ENCODE results near the gene LRRK2.

DNA sequence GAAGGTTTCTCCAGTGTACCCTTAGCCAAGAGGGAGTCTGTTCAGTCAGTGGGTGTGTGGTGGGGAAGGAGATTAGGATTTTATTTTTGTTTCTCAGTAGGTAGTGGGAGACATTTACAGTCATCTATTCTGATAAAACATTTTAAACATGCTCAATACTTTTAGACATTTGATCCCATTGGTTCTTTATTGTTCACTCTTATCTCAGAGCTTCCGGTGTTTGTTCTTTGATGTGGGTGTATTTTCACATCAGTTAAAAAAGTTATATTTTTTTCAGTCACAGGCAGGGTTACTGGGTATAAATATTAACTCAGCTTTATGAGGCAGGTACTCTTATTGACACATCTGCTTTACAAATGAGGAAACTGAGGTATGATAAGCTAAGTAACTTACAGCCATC, 43.3 kb upstream of the LRRK2 start:
- TF ChIP-seq POLR2AphosphoS5 (IDR thresholded peaks at IDR 0.05; ENCODE audit: borderline replicate concordance, low read depth, low read length), result no peak
- no peak for TF ChIP-seq EZH2 (IDR thresholded peaks at IDR 0.05)
